Transverse colon (tissue), 4 donors: Measurements from ENCODE around the gene TMEM252. TPM values are rescaled to one million over a fixed set of nuclear protein-coding genes. Genes with fewer than 3 reads are reported as not detected.
A peak's percentile ranks its signal among the peaks of the same experiment; 100 is the strongest.

ENCODE experiments used
- DNase-seq: peaks from one replicate; pipeline ENCODE4 v3.0.0-alpha.2; 2019
- H3K27ac ChIP-seq, 4 donors: fragments of 200-600 bp; sonication (generic); 2 replicates each; pipeline ENCODE4 v1.5.1; 2016 to 2018; ENCODE audit warnings: inconsistent platforms in 4 of 4
- H3K27me3 ChIP-seq: fragments of 200-600 bp; sonication (generic); 2 replicates; pipeline ENCODE4 v1.5.1; 2017; ENCODE audit warnings: inconsistent platforms
- H3K36me3 ChIP-seq, 4 donors: fragments of 200-600 bp; sonication (generic); 2 replicates each; pipeline ENCODE4 v1.5.1; 2017 to 2019; ENCODE audit warnings: inconsistent platforms in 4 of 4
- H3K4me1 ChIP-seq, 4 donors: fragments of 200-600 bp; sonication (generic); 2 replicates each; pipeline ENCODE4 v1.5.1; 2017 to 2020; ENCODE audit warnings: inconsistent platforms in 4 of 4
- H3K4me3 ChIP-seq, 4 donors: fragments of 200-600 bp; sonication (generic); 1 replicate in 1 of 4; 2 replicates in 3 of 4; pipeline versions ENCODE4 v1.5.1 to v1.6.1; 2017 to 2019; ENCODE audit warnings: inconsistent platforms in 4 of 4
- H3K9me3 ChIP-seq, 2 donors: fragments of 200-600 bp; sonication (generic); 2 replicates each; pipeline ENCODE4 v1.5.1; 2017 to 2019; ENCODE audit warnings: inconsistent platforms in 2 of 2
- EP300 ChIP-seq: sonication (generic); formaldehyde crosslinking; IDR thresholded peaks from one replicate; pipeline ENCODE4 v1.6.1; 2017; ENCODE audit warnings: antibody characterized with exemption, low read depth
- POLR2A ChIP-seq: fragments of 450-650 bp; IDR thresholded peaks from one replicate; pipeline ENCODE4 v1.6.1; 2016; ENCODE audit warnings: antibody characterized with exemption, mild to moderate bottlenecking, moderate library complexity
- POLR2AphosphoS5 ChIP-seq, 3 donors: sonication (generic); formaldehyde crosslinking; IDR thresholded peaks; one replicate each; pipeline ENCODE4 v1.6.1; 2016; ENCODE audit warnings: antibody characterized with exemption in 3 of 3
- WGBS, 2 donors: methylation state at CpG; one replicate each; pipeline ENCODE4 v1.1.5; 2018; ENCODE audit warnings: low coverage in 1 of 2; 5-methylcytosine and 5-hydroxymethylcytosine counted together
- in situ Hi-C, 4 donors: fragments of 200-750 bp; cut with MboI; loops; one replicate each; pipeline versions ENCODE4 v1.15.0 to v1.15.1; 2017; ENCODE audit warnings: low sequenced_read_pairs in 3 of 4, low pct_ligation_motif_present in 1 of 4, low pct_unique_long_range_greater_than_20kb in 1 of 4
- intact Hi-C: fragments of 100-400 bp; cut with DNase I; formaldehyde crosslinking; loops from one replicate; pipeline ENCODE4 v1.15.1; 2023; ENCODE audit warnings: low total_unique reads
- total RNA-seq, 4 donors: library from RNA; depleted of rRNA; stranded (reverse); fragments of >200 nt; gene quantifications; one replicate each; pipeline ENCODE4 v1.1.0, GENCODE V29; 2016
- TF ChIP-seq, protein P1 (sequence below), 5 experiments: fragments of 200-600 bp in 3 of 5; fragments of 450-650 bp in 2 of 5; sonication (generic) in 3 of 5; IDR thresholded peaks; 1 replicate in 2 of 5; 2 replicates in 3 of 5; pipeline ENCODE4 v1.5.1; 2016 to 2017; ENCODE audit warnings: antibody characterized with exemption in 5 of 5, inconsistent platforms in 3 of 5, mild to moderate bottlenecking in 2 of 5, moderate library complexity in 1 of 5

The TMEM252 gene
- total RNA-seq, 4 donors from 2014 or later = 0.48 to 2.3 TPM; not detected in 2

DNA sequence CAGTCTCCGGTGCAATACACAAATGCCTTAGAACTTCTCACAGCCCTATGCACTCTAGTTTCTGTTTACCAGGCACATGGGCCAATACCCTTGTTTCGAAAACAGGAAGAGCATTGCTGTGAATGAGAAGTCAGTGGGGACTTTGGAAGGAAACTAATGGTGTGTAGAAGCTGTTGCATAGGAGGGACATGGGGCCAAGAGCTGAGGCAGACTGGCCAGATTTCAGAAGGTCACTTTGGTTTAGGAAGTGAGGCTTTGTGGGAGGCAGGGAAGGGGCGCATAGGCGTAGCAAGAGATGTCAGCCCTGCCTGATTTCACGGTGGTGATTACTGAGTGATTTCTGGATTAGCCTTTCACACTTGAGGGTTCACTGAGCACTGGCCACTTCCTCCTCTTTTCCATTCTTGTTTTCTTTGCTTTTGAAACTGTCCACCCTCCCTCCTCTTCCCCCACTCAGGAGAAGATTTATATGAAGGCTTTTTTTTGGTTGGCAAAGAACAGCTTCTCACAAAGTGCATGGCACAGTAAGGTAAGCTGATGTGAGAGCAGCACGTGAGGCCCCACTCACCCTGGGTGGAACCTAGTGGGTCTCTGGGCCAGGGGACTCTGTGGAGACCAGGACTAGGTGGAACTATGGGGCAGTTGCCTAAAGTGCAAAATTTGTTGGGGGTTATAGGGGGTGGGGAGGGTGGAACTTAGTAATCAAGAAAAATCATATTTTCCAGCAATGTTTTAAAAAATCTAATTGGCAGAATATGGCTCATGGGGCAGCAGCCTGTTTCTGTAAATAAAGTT lies 6.1 kb upstream of the TMEM252 start:
- intact Hi-C loops (no loop called here), in situ Hi-C loops (no loop called here)
- WGBS, 2 donors = 57 to 69% methylated on average over 3 to 6 of the region's 6 CpGs
- DNase-seq = no peak
- TF ChIP-seq EP300 (no peak), POLR2A (no peak)
- H3K27me3 ChIP-seq = no peaks in the 10 kb centered on the region
- H3K9me3 ChIP-seq = no peaks in the 10 kb centered on the region
- peaks cover 6 to 37% (median 15%) of the 10 kb centered on the region in 4 donors for H3K4me1 ChIP-seq
- no peak overlapping the region for H3K4me3 ChIP-seq
- H3K36me3 ChIP-seq = no peaks in the 10 kb centered on the region
- peak overlapping the region; percentile 10 to 64 (median 38) for H3K27ac ChIP-seq

DNA sequence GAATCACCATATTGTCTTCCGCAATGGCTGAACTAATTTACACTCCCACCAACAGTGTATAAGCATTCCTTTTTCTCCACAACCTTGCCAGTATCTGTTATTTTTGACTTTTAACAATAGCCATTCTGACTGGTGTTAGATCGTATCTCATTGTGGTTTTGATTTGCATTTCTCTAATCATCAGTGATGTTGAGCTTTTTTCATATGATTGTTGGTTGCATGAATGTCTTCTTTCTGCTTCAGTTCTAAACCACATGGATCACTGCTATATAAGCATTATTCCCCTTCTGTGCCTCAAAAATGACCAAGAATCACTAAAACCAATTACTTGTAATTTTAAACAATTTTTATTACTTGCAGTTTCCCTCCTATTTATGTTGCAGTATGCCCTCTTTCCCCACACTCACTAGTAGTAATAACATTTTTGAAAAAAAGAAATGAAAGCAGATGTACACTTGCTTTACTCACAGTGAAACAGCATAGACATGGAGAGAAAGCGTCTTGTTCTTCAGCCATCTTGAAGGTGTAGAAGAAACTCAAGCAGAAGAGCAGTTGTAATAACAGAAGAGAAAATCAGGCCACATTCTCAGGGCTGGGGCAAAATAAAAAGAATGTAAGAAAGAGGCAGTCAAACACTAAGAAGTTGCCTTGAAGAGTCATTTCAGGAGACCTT lies 4.5 kb upstream of the TMEM252 start:
- 77 to 91% methylated on average over 3 of the region's 3 CpGs for WGBS, 2 donors
- no peak for TF ChIP-seq POLR2A
- TF ChIP-seq, protein P1, sequence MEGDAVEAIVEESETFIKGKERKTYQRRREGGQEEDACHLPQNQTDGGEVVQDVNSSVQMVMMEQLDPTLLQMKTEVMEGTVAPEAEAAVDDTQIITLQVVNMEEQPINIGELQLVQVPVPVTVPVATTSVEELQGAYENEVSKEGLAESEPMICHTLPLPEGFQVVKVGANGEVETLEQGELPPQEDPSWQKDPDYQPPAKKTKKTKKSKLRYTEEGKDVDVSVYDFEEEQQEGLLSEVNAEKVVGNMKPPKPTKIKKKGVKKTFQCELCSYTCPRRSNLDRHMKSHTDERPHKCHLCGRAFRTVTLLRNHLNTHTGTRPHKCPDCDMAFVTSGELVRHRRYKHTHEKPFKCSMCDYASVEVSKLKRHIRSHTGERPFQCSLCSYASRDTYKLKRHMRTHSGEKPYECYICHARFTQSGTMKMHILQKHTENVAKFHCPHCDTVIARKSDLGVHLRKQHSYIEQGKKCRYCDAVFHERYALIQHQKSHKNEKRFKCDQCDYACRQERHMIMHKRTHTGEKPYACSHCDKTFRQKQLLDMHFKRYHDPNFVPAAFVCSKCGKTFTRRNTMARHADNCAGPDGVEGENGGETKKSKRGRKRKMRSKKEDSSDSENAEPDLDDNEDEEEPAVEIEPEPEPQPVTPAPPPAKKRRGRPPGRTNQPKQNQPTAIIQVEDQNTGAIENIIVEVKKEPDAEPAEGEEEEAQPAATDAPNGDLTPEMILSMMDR (IDR thresholded peaks at IDR 0.05) = no peak
- TF ChIP-seq POLR2AphosphoS5 (IDR thresholded peaks at IDR 0.05) = no peak
- no peak for TF ChIP-seq EP300
- intact Hi-C loops (no loop called here), in situ Hi-C loops (no loop called here)
- Histone ChIP-seq H3K9me3 (no peaks in the 10 kb centered on the region), H3K4me1 (peaks cover 14 to 38% (median 23%) of the 10 kb centered on the region in 4 donors), H3K4me3 (no peak overlapping the region), H3K36me3 (no peaks in the 10 kb centered on the region), H3K27me3 (no peaks in the 10 kb centered on the region), H3K27ac (no peak overlapping the region)
- no peak for DNase-seq

DNA sequence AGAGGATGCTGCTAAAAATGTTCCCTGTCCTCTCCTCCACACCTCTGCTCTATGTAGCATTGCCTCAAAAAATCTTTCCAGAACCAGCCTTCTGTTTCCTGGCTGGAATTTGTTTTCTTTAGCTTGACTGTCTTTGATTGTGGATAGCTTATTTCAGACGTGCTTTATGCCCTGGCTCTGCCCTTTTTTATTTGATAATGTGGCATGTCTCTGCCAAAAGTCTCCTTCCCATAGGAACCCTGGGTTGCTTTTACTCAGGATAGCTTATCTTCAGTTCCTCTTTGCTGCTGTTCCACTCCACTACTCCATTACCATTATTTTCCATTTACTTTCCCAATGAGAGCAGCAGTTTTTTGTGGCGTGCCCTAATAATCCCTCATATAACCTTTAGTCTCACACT lies 885 bp upstream of the TMEM252 start:
- no peaks in the 10 kb centered on the region for H3K9me3 ChIP-seq
- no peak for TF ChIP-seq EP300
- TF ChIP-seq, protein P1 (IDR thresholded peaks at IDR 0.05) = no peak
- TF ChIP-seq POLR2A = no peak
- TF ChIP-seq POLR2AphosphoS5 (IDR thresholded peaks at IDR 0.05) = no peak
- DNase-seq = no peak
- H3K36me3 ChIP-seq = no peaks in the 10 kb centered on the region
- in situ Hi-C loops (no loop called here), intact Hi-C loops (no loop called here)
- H3K4me1 ChIP-seq = peaks cover 18 to 35% (median 25%) of the 10 kb centered on the region in 4 donors
- H3K4me3 ChIP-seq = no peak overlapping the region
- peak overlapping the region; percentile 66 to 82 (median 74) for H3K27ac ChIP-seq
- 13 to 24% methylated on average over 1 to 2 of the region's 2 CpGs for WGBS, 2 donors
- H3K27me3 ChIP-seq = no peaks in the 10 kb centered on the region

DNA sequence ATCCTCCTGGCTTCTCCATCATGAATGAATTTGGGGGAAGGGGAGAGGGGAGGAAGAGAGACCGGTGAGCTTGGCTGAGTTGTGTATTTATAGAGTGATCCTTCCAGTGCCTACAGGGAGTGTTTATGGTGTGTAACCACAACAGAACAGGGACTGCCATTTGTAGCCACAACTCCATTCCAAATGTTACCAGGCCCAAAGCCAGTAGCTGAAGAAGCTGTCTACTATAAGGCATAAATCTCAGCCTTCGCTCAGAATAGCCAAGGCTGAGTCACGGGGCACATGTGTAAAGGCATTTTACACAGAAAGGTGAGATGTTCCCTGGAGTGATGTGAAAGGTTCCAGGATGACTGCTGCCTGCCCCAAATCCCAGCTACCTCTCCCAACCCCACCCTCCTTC lies 2.5 kb downstream of the TMEM252 start:
- H3K27ac ChIP-seq = peak overlapping the region; percentile 54 to 78 (median 70)
- no peak for DNase-seq
- no peak overlapping the region for H3K4me3 ChIP-seq

DNA sequence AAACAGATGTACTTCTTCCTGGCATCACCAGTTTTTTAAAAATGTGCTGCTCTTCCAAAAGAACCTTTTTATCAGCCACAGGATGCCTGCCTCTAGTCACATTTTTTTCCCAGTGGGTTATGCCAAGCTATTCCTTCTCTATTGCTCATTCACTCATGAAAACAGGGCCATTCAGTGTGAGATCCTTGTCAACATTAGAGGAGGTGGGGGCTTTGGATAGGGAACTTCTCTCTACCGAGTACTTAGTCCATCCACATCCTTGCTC lies 3.1 kb downstream of the TMEM252 start:
- Histone ChIP-seq H3K4me1 (peaks cover 15 to 34% (median 24%) of the 10 kb centered on the region in 4 donors), H3K4me3 (no peak overlapping the region), H3K27me3 (no peaks in the 10 kb centered on the region), H3K27ac (peak overlapping the region; percentile 54 to 78 (median 70)), H3K9me3 (no peaks in the 10 kb centered on the region), H3K36me3 (no peaks in the 10 kb centered on the region)
- TF ChIP-seq, protein P1 (IDR thresholded peaks at IDR 0.05) = no peak
- TF ChIP-seq POLR2AphosphoS5 (IDR thresholded peaks at IDR 0.05) = no peak
- TF ChIP-seq EP300 = no peak
- TF ChIP-seq POLR2A = no peak
- intact Hi-C loops = no loop called here
- DNase-seq = no peak
- in situ Hi-C loops = no loop called here
- 83 to 100% methylated on average over 1 of the region's 1 CpG for WGBS, 2 donors

More for the DNA sequence above, 2.5 kb downstream of the TMEM252 start:
- WGBS, 2 donors = 60 to 82% methylated on average over 2 to 3 of the region's 3 CpGs
- H3K27me3 ChIP-seq = no peaks in the 10 kb centered on the region
- in situ Hi-C loops = no loop called here
- peak; percentile 35 for TF ChIP-seq EP300
- TF ChIP-seq POLR2AphosphoS5 (IDR thresholded peaks at IDR 0.05) = peak; percentile 31 to 72 (median 53)
- no peak for TF ChIP-seq POLR2A
- intact Hi-C loops = no loop called here
- H3K4me1 ChIP-seq = peaks cover 15 to 34% (median 24%) of the 10 kb centered on the region in 4 donors
- no peaks in the 10 kb centered on the region for H3K36me3 ChIP-seq
- H3K9me3 ChIP-seq = no peaks in the 10 kb centered on the region
